ENCODE results near the gene AFAP1L1. TPM values are rescaled to one million over a fixed set of nuclear protein-coding genes. Genes with fewer than 3 reads are reported as not detected.
A peak's percentile ranks its signal among the peaks of the same experiment; 100 is the strongest.

The AFAP1L1 gene
- total and polyA plus RNA-seq, 9 donors: 66.4 to 104 (median 84.9) TPM

- DNase-seq: no peak
- no peak overlapping the region for H3K27ac ChIP-seq (ENCODE audit: low read length)
- H3K4me1 ChIP-seq (ENCODE audit: control insufficient read depth, insufficient read depth, low read length): peaks cover 22% of the 10 kb centered on the region
- no peak overlapping the region for H3K4me3 ChIP-seq (ENCODE audit: low read length)
- peaks cover 36% of the 10 kb centered on the region for H3K36me3 ChIP-seq (ENCODE audit: control insufficient read depth, insufficient read depth, low read length)
- no peaks in the 10 kb centered on the region for H3K9me3 ChIP-seq (replicated peaks; ENCODE audit: control insufficient read depth, low read depth, low read length)
- no peaks in the 10 kb centered on the region for H3K27me3 ChIP-seq (ENCODE audit: control insufficient read depth, insufficient read depth, low read length)
Measured at GRCh38 chr5:149323210-149323609, 51.6 kb downstream of the AFAP1L1 start.

GRCh38 chr5:149323621-149324205 is 52.1 kb downstream of the AFAP1L1 start:
- peaks cover 34% of the 10 kb centered on the region for H3K36me3 ChIP-seq (ENCODE audit: control insufficient read depth, insufficient read depth, low read length)
- no CpG with 5 or more reads among the region's 2 CpGs for WGBS (ENCODE audit: insufficient coverage)
- H3K27ac ChIP-seq (ENCODE audit: low read length): peak overlapping the region; percentile 38
- H3K27me3 ChIP-seq (ENCODE audit: control insufficient read depth, insufficient read depth, low read length): no peaks in the 10 kb centered on the region
- H3K4me1 ChIP-seq (ENCODE audit: control insufficient read depth, insufficient read depth, low read length): peaks cover 22% of the 10 kb centered on the region
- H3K9me3 ChIP-seq (replicated peaks; ENCODE audit: control insufficient read depth, low read depth, low read length): no peaks in the 10 kb centered on the region
- no peak for DNase-seq
- H3K4me3 ChIP-seq (ENCODE audit: low read length): no peak overlapping the region

GRCh38 chr5:149324641-149325040 is 53.0 kb downstream of the AFAP1L1 start:
- H3K36me3 ChIP-seq (ENCODE audit: control insufficient read depth, insufficient read depth, low read length): peaks cover 35% of the 10 kb centered on the region
- H3K4me1 ChIP-seq (ENCODE audit: control insufficient read depth, insufficient read depth, low read length): peaks cover 22% of the 10 kb centered on the region
- no peak for DNase-seq
- no peaks in the 10 kb centered on the region for H3K9me3 ChIP-seq (replicated peaks; ENCODE audit: control insufficient read depth, low read depth, low read length)
- no peaks in the 10 kb centered on the region for H3K27me3 ChIP-seq (ENCODE audit: control insufficient read depth, insufficient read depth, low read length)
- 76% methylated on average over 2 of the region's 2 CpGs for WGBS (ENCODE audit: insufficient coverage)
- no peak overlapping the region for H3K27ac ChIP-seq (ENCODE audit: low read length)
- no peak overlapping the region for H3K4me3 ChIP-seq (ENCODE audit: low read length)

GRCh38 chr5:149325166-149325735 is 53.6 kb downstream of the AFAP1L1 start:
- DNase-seq: no peak
- peaks cover 34% of the 10 kb centered on the region for H3K36me3 ChIP-seq (ENCODE audit: control insufficient read depth, insufficient read depth, low read length)
- no peaks in the 10 kb centered on the region for H3K27me3 ChIP-seq (ENCODE audit: control insufficient read depth, insufficient read depth, low read length)
- H3K4me1 ChIP-seq (ENCODE audit: control insufficient read depth, insufficient read depth, low read length): peaks cover 16% of the 10 kb centered on the region
- H3K4me3 ChIP-seq (ENCODE audit: low read length): no peak overlapping the region
- no peaks in the 10 kb centered on the region for H3K9me3 ChIP-seq (replicated peaks; ENCODE audit: control insufficient read depth, low read depth, low read length)
- H3K27ac ChIP-seq (ENCODE audit: low read length): no peak overlapping the region

- H3K27ac ChIP-seq (ENCODE audit: low read length): no peak overlapping the region
- no peak overlapping the region for H3K4me3 ChIP-seq (ENCODE audit: low read length)
- no peak for DNase-seq
- H3K36me3 ChIP-seq (ENCODE audit: control insufficient read depth, insufficient read depth, low read length): peaks cover 36% of the 10 kb centered on the region
- H3K9me3 ChIP-seq (replicated peaks; ENCODE audit: control insufficient read depth, low read depth, low read length): no peaks in the 10 kb centered on the region
- WGBS (ENCODE audit: insufficient coverage): no CpG with 5 or more reads among the region's 5 CpGs
- H3K4me1 ChIP-seq (ENCODE audit: control insufficient read depth, insufficient read depth, low read length): peaks cover 9% of the 10 kb centered on the region
- no peaks in the 10 kb centered on the region for H3K27me3 ChIP-seq (ENCODE audit: control insufficient read depth, insufficient read depth, low read length)
Measured at GRCh38 chr5:149325894-149326293, 54.2 kb downstream of the AFAP1L1 start.

- no peak overlapping the region for H3K4me3 ChIP-seq (ENCODE audit: low read length)
- no CpG with 5 or more reads among the region's 3 CpGs for WGBS (ENCODE audit: insufficient coverage)
- no peaks in the 10 kb centered on the region for H3K9me3 ChIP-seq (replicated peaks; ENCODE audit: control insufficient read depth, low read depth, low read length)
- no peak for DNase-seq
- no peak overlapping the region for H3K27ac ChIP-seq (ENCODE audit: low read length)
- H3K4me1 ChIP-seq (ENCODE audit: control insufficient read depth, insufficient read depth, low read length): peaks cover 3% of the 10 kb centered on the region
- H3K27me3 ChIP-seq (ENCODE audit: control insufficient read depth, insufficient read depth, low read length): no peaks in the 10 kb centered on the region
- peaks cover 37% of the 10 kb centered on the region for H3K36me3 ChIP-seq (ENCODE audit: control insufficient read depth, insufficient read depth, low read length)
Measured at GRCh38 chr5:149326611-149327010, 55.0 kb downstream of the AFAP1L1 start.

GRCh38 chr5:149328177-149328576 is 56.5 kb downstream of the AFAP1L1 start:
- Histone ChIP-seq H3K4me1 (ENCODE audit: control insufficient read depth, insufficient read depth, low read length) (peaks cover 3% of the 10 kb centered on the region), H3K36me3 (ENCODE audit: control insufficient read depth, insufficient read depth, low read length) (peaks cover 39% of the 10 kb centered on the region), H3K27ac (ENCODE audit: low read length) (no peak overlapping the region), H3K9me3 (replicated peaks; ENCODE audit: control insufficient read depth, low read depth, low read length) (no peaks in the 10 kb centered on the region), H3K4me3 (ENCODE audit: low read length) (no peak overlapping the region), H3K27me3 (ENCODE audit: control insufficient read depth, insufficient read depth, low read length) (no peaks in the 10 kb centered on the region)
- WGBS (ENCODE audit: insufficient coverage): no CpG with 5 or more reads among the region's 5 CpGs
- no peak for DNase-seq

GRCh38 chr5:149333711-149334443 is 62.2 kb downstream of the AFAP1L1 start:
- peak; percentile 27 for DNase-seq

GRCh38 chr5:149337736-149338135 is 66.1 kb downstream of the AFAP1L1 start:
- whole genome bisulfite sequencing (ENCODE audit: insufficient coverage): 75% methylated on average over 1 of the region's 4 CpGs
- Histone ChIP-seq H3K9me3 (replicated peaks; ENCODE audit: control insufficient read depth, low read depth, low read length) (no peaks in the 10 kb centered on the region), H3K27me3 (ENCODE audit: control insufficient read depth, insufficient read depth, low read length) (no peaks in the 10 kb centered on the region), H3K4me1 (ENCODE audit: control insufficient read depth, insufficient read depth, low read length) (peaks cover 9% of the 10 kb centered on the region), H3K36me3 (ENCODE audit: control insufficient read depth, insufficient read depth, low read length) (peaks cover 24% of the 10 kb centered on the region), H3K4me3 (ENCODE audit: low read length) (no peak overlapping the region), H3K27ac (ENCODE audit: low read length) (peak overlapping the region; percentile 63)
- peak; percentile 82 for DNase-seq

More at GRCh38 chr5:149333711-149334443, 62.2 kb downstream of the AFAP1L1 start:
- Histone ChIP-seq H3K27me3 (ENCODE audit: control insufficient read depth, insufficient read depth, low read length) (no peaks in the 10 kb centered on the region), H3K27ac (ENCODE audit: low read length) (peak overlapping the region; percentile 47), H3K4me1 (ENCODE audit: control insufficient read depth, insufficient read depth, low read length) (peaks cover 9% of the 10 kb centered on the region), H3K36me3 (ENCODE audit: control insufficient read depth, insufficient read depth, low read length) (peaks cover 33% of the 10 kb centered on the region), H3K4me3 (ENCODE audit: low read length) (no peak overlapping the region), H3K9me3 (replicated peaks; ENCODE audit: control insufficient read depth, low read depth, low read length) (no peaks in the 10 kb centered on the region)
- 80% methylated on average over 1 of the region's 2 CpGs for WGBS (ENCODE audit: insufficient coverage)

GRCh38 chr5:149338364-149338763 is 66.7 kb downstream of the AFAP1L1 start:
- peak overlapping the region; percentile 63 for H3K27ac ChIP-seq (ENCODE audit: low read length)
- DNase-seq: no peak
- no CpG with 5 or more reads among the region's 1 CpG for WGBS (ENCODE audit: insufficient coverage)
- no peaks in the 10 kb centered on the region for H3K9me3 ChIP-seq (replicated peaks; ENCODE audit: control insufficient read depth, low read depth, low read length)
- H3K4me3 ChIP-seq (ENCODE audit: low read length): no peak overlapping the region
- H3K36me3 ChIP-seq (ENCODE audit: control insufficient read depth, insufficient read depth, low read length): peaks cover 20% of the 10 kb centered on the region
- H3K27me3 ChIP-seq (ENCODE audit: control insufficient read depth, insufficient read depth, low read length): no peaks in the 10 kb centered on the region
- peaks cover 9% of the 10 kb centered on the region for H3K4me1 ChIP-seq (ENCODE audit: control insufficient read depth, insufficient read depth, low read length)

Data from muscle of leg (tissue), 11 donors.